ENCODE results near the gene PTH2.

GRCh38 chr19:49430678-49431329 is 7.6 kb upstream of the PTH2 start:
- TF ChIP-seq CTCF (IDR thresholded peaks at IDR 0.05; ENCODE audit: insufficient read depth, low read depth, low read length) (no peak), EZH2 (IDR thresholded peaks at IDR 0.05; ENCODE audit: insufficient read depth, low read length) (peak; percentile 58)
